DLD1 (cell line): ENCODE data around the gene CEP55.
"Not testable (repeated sequence)": the region's sequence is repeated elsewhere in the genome, so short reads cannot be mapped to it uniquely, and the experiment has no call there.

Source experiments
- in situ Hi-C: cut with HindIII; loops from 2 replicates; pipeline ENCODE4 v1.10.0; 2017; ENCODE audit warnings: low sequenced_read_pairs

Gene CEP55

GRCh38 chr10:93496322-93497041, at the start of gene CEP55:
TSS of gene CEP55 (plus strand) at chr10:93496612. CDS start at chr10:93500052, 3,440 bp downstream.
- in situ Hi-C loops = no loop called here

GRCh38 chr10:93447019-93447418, 49.4 kb upstream of the CEP55 start:
- in situ Hi-C loops = no loop called here

- in situ Hi-C loops = no loop called here
These were observed 48.4 kb upstream of the CEP55 start for GRCh38 chr10:93447970-93448369.

- in situ Hi-C loops = no loop called here
These were observed 45.0 kb upstream of the CEP55 start for GRCh38 chr10:93451244-93451947.

GRCh38 chr10:93452143-93452542, 44.3 kb upstream of the CEP55 start:
- in situ Hi-C loops = no loop called here

- in situ Hi-C loops = no loop called here
These were observed 42.3 kb upstream of the CEP55 start for GRCh38 chr10:93454146-93454545.

- in situ Hi-C loops = no loop called here
These were observed 41.7 kb upstream of the CEP55 start for GRCh38 chr10:93454736-93455135.

GRCh38 chr10:93456480-93456879, 39.9 kb upstream of the CEP55 start:
- in situ Hi-C loops = no loop called here

- in situ Hi-C loops = no loop called here
These were observed 38.9 kb upstream of the CEP55 start for GRCh38 chr10:93457511-93457910.

GRCh38 chr10:93458821-93459257, 37.6 kb upstream of the CEP55 start:
- in situ Hi-C loops = no loop called here

- in situ Hi-C loops = no loop called here
These were observed 36.9 kb upstream of the CEP55 start for GRCh38 chr10:93459466-93459865.

GRCh38 chr10:93461109-93461806, 35.2 kb upstream of the CEP55 start:
- in situ Hi-C loops = no loop called here

- in situ Hi-C loops = no loop called here
These were observed 34.6 kb upstream of the CEP55 start for GRCh38 chr10:93461807-93462178.

GRCh38 chr10:93462371-93462770, 34.0 kb upstream of the CEP55 start:
- in situ Hi-C loops = no loop called here

- in situ Hi-C loops = no loop called here
These were observed 33.5 kb upstream of the CEP55 start for GRCh38 chr10:93462881-93463280.

- in situ Hi-C loops = no loop called here
These were observed 32.5 kb upstream of the CEP55 start for GRCh38 chr10:93463723-93464476.

- in situ Hi-C loops = no loop called here
These were observed 31.5 kb upstream of the CEP55 start for GRCh38 chr10:93464776-93465388.

GRCh38 chr10:93465806-93466675, 30.4 kb upstream of the CEP55 start:
- in situ Hi-C loops = no loop called here

- in situ Hi-C loops = not testable (repeated sequence)
These were observed 28.8 kb upstream of the CEP55 start for GRCh38 chr10:93467635-93468034.
